ENCODE measurements around the gene FGF22. TPM values are rescaled to one million over a fixed set of nuclear protein-coding genes. Genes with fewer than 3 reads are reported as not detected.
A peak's percentile ranks its signal among the peaks of the same experiment; 100 is the strongest.

FGF22 gene
- total RNA-seq, 1 donor from 2014 or later = not detected

GRCh38 chr19:670609-671075, 31.0 kb downstream of the FGF22 start:
- DNase-seq (ENCODE audit: extremely low spot score, unreplicated experiment) = no peak
- H3K4me1 Mint-ChIP-seq (ENCODE audit: unreplicated experiment) = peaks cover 7% of the 10 kb centered on the region
- H3K27me3 Mint-ChIP-seq = peaks cover 6% of the 10 kb centered on the region
- H3K27ac Mint-ChIP-seq = no peak overlapping the region
- no peak overlapping the region for H3K4me3 Mint-ChIP-seq
- peak; percentile 54 for TF ChIP-seq CTCF (conservative IDR thresholded peaks at IDR 0.05)
- H3K36me3 Mint-ChIP-seq = no peaks in the 10 kb centered on the region
- no peaks in the 10 kb centered on the region for H3K9me3 Mint-ChIP-seq

- peaks cover 6% of the 10 kb centered on the region for H3K27me3 Mint-ChIP-seq
- DNase-seq (ENCODE audit: extremely low spot score, unreplicated experiment) = peak; percentile 69
- no peaks in the 10 kb centered on the region for H3K36me3 Mint-ChIP-seq
- no peaks in the 10 kb centered on the region for H3K9me3 Mint-ChIP-seq
- H3K27ac Mint-ChIP-seq = peak overlapping the region; percentile 87
- H3K4me3 Mint-ChIP-seq = peak overlapping the region; percentile 85
- peaks cover 7% of the 10 kb centered on the region for H3K4me1 Mint-ChIP-seq (ENCODE audit: unreplicated experiment)
- TF ChIP-seq CTCF (conservative IDR thresholded peaks at IDR 0.05) = no peak
Observed at GRCh38 chr19:674282-675151, 34.8 kb downstream of the FGF22 start.

- peaks cover 6% of the 10 kb centered on the region for H3K27me3 Mint-ChIP-seq
- no peak overlapping the region for H3K27ac Mint-ChIP-seq
- H3K4me3 Mint-ChIP-seq = peak overlapping the region; percentile 36
- H3K9me3 Mint-ChIP-seq = no peaks in the 10 kb centered on the region
- H3K4me1 Mint-ChIP-seq (ENCODE audit: unreplicated experiment) = peaks cover 7% of the 10 kb centered on the region
- H3K36me3 Mint-ChIP-seq = no peaks in the 10 kb centered on the region
- DNase-seq (ENCODE audit: extremely low spot score, unreplicated experiment) = no peak
- TF ChIP-seq CTCF (conservative IDR thresholded peaks at IDR 0.05) = no peak
Observed at GRCh38 chr19:676007-676338, 36.3 kb downstream of the FGF22 start.

GRCh38 chr19:676339-677105, 36.8 kb downstream of the FGF22 start, which contains the start of gene FSTL3:
FSTL3 (plus strand) TSS chr19:676392; CDS start chr19:676424, 32 bp downstream.
- no peak for TF ChIP-seq CTCF (conservative IDR thresholded peaks at IDR 0.05)
- Mint-ChIP-seq H3K4me1 (ENCODE audit: unreplicated experiment) (peaks cover 7% of the 10 kb centered on the region), H3K9me3 (no peaks in the 10 kb centered on the region), H3K4me3 (peak within 1 kb of the TSS; percentile 85), H3K27me3 (peaks cover 6% of the 10 kb centered on the region), H3K36me3 (no peaks in the 10 kb centered on the region), H3K27ac (peak within 1 kb of the TSS; percentile 87)
- no peak for DNase-seq (ENCODE audit: extremely low spot score, unreplicated experiment)

- peaks cover 6% of the 10 kb centered on the region for H3K27me3 Mint-ChIP-seq
- no peak overlapping the region for H3K27ac Mint-ChIP-seq
- TF ChIP-seq CTCF (conservative IDR thresholded peaks at IDR 0.05) = no peak
- H3K4me3 Mint-ChIP-seq = no peak overlapping the region
- no peaks in the 10 kb centered on the region for H3K36me3 Mint-ChIP-seq
- no peaks in the 10 kb centered on the region for H3K9me3 Mint-ChIP-seq
- no peak for DNase-seq (ENCODE audit: extremely low spot score, unreplicated experiment)
- H3K4me1 Mint-ChIP-seq (ENCODE audit: unreplicated experiment) = peaks cover 7% of the 10 kb centered on the region
Observed at GRCh38 chr19:677201-677600, 37.5 kb downstream of the FGF22 start.
